A549 (cell line): Measurements from ENCODE around the gene ZMAT3. TPM values are rescaled to one million over a fixed set of nuclear protein-coding genes. Genes with fewer than 3 reads are reported as not detected.
A peak's percentile ranks its signal among the peaks of the same experiment; 100 is the strongest.

Experiments used
- ATAC-seq, 2 experiments: fragments of 200-7000 bp in 1 of 2; fragments of >200 bp in 1 of 2; cut with Nextera tagmentation in 1 of 2; cut with Tn5 transposase in 1 of 2; 3 replicates each; pipeline versions ENCODE4 v1.8.0 to v1.9.1; 2018 to 2020; ENCODE audit warnings: mild to moderate bottlenecking in 1 of 2, moderate library complexity in 1 of 2
- CTCF ChIA-PET: fragments of 300-600 bp; sonication (Branson Sonifier 250); formaldehyde crosslinking; extraction: SDS; loops from one replicate; lab custom pipeline; 2021; ENCODE audit warnings: antibody characterized with exemption, inconsistent platforms; lab: Yijun Ruan, JAX
- POLR2A ChIA-PET: fragments of 350-600 bp; formaldehyde crosslinking; extraction: SDS; loops from one replicate; lab custom pipeline; 2021; ENCODE audit warnings: antibody characterized with exemption, inconsistent platforms; lab: Yijun Ruan, JAX
- DNase-seq, 2 experiments: peaks; one replicate each; pipeline versions ENCODE4 v3.0.0 to v3.0.0-alpha.2; 2011 to 2016; ENCODE audit warnings: low read depth in 1 of 2, low spot score in 1 of 2
- FAIRE-seq: peaks from 2 replicates; lab custom pipeline; 2011; peaks lifted over from hg19 to GRCh38; lab: Jason Lieb, UNC
- H3K27ac ChIP-seq, 2 experiments: fragments of >200 bp; sonication (Bioruptor Twin); formaldehyde crosslinking; 3 replicates each; pipeline ENCODE4 v1.5.1; 2016 to 2017
- H3K4me1 ChIP-seq: fragments of >200 bp; sonication (Bioruptor Twin); formaldehyde crosslinking; 3 replicates; pipeline ENCODE4 v1.6.1; 2016
- H3K4me2 ChIP-seq: fragments of >200 bp; sonication (Bioruptor Twin); formaldehyde crosslinking; 3 replicates; pipeline ENCODE4 v1.6.1; 2016
- H3K4me3 ChIP-seq: fragments of >200 bp; sonication (Bioruptor Twin); formaldehyde crosslinking; 3 replicates; pipeline ENCODE4 v1.5.1; 2016
- H3K9me3 ChIP-seq: fragments of >200 bp; sonication (Bioruptor Twin); formaldehyde crosslinking; 3 replicates; pipeline ENCODE4 v1.6.1; 2016
- CBX2 ChIP-seq: fragments of 200-600 bp; sonication (generic); IDR thresholded peaks from 2 replicates; pipeline ENCODE4 v1.6.1; 2016; ENCODE audit warnings: low read depth, mild to moderate bottlenecking, borderline replicate concordance
- CHD2 ChIP-seq: fragments of 150-350 bp; IDR thresholded peaks from 2 replicates; pipeline ENCODE4 v1.6.1; 2014; ENCODE audit warnings: low read length; ENCODE audit not compliant: partially characterized antibody
- CHD4 ChIP-seq: fragments of 200-600 bp; sonication (generic); IDR thresholded peaks from 2 replicates; pipeline ENCODE4 v1.6.1; 2016; ENCODE audit warnings: antibody characterized with exemption, mild to moderate bottlenecking, borderline replicate concordance
- E2F6 ChIP-seq: IDR thresholded peaks from 2 replicates; pipeline ENCODE4 v1.6.1; 2012; ENCODE audit warnings: low read depth, borderline replicate concordance
- ELK1 ChIP-seq: fragments of 150-350 bp; IDR thresholded peaks from 2 replicates; pipeline ENCODE4 v1.6.1; 2014; ENCODE audit warnings: low read depth, mild to moderate bottlenecking, low read length
- EP300 ChIP-seq, 2 experiments: fragments of >200 bp; sonication (Bioruptor Twin); formaldehyde crosslinking; IDR thresholded peaks; 2 replicates in 1 of 2; 3 replicates in 1 of 2; pipeline ENCODE4 v1.6.1; 2016 to 2017
- ESRRA ChIP-seq: fragments of 150-350 bp; IDR thresholded peaks from 2 replicates; pipeline ENCODE4 v1.6.1; 2014; ENCODE audit warnings: mild to moderate bottlenecking, low read length, borderline replicate concordance
- FOXS1 ChIP-seq: fragments of 250-450 bp; sonication (Bioruptor Pico); IDR thresholded peaks from 2 replicates; pipeline ENCODE4 v1.5.0; 2020; ENCODE audit warnings: mild to moderate bottlenecking, moderate library complexity
- GATA3 ChIP-seq: IDR thresholded peaks from 2 replicates; pipeline ENCODE4 v1.6.1; 2012; ENCODE audit warnings: borderline replicate concordance
- HDAC2 ChIP-seq: fragments of 200-600 bp; sonication (generic); IDR thresholded peaks from 2 replicates; pipeline ENCODE4 v1.6.1; 2016
- HEYL ChIP-seq: fragments of 250-450 bp; sonication (Bioruptor Pico); IDR thresholded peaks from 2 replicates; pipeline ENCODE4 v1.8.0; 2021; ENCODE audit warnings: mild to moderate bottlenecking, moderate library complexity
- HMGXB4 ChIP-seq: fragments of 250-450 bp; sonication (Bioruptor Pico); IDR thresholded peaks from 2 replicates; pipeline ENCODE4 v1.5.0; 2021; ENCODE audit warnings: mild to moderate bottlenecking, moderate library complexity, borderline replicate concordance
- HOXA7 ChIP-seq: fragments of 250-450 bp; sonication (Bioruptor Pico); IDR thresholded peaks from 2 replicates; pipeline ENCODE4 v1.5.0; 2020; ENCODE audit warnings: mild to moderate bottlenecking, moderate library complexity
- HOXB13 ChIP-seq: fragments of 250-450 bp; sonication (Bioruptor Pico); IDR thresholded peaks from 2 replicates; pipeline ENCODE4 v1.5.0; 2020; ENCODE audit warnings: low read depth, mild to moderate bottlenecking, moderate library complexity
- HOXB5 ChIP-seq: fragments of 250-450 bp; sonication (Bioruptor Pico); IDR thresholded peaks from 2 replicates; pipeline ENCODE4 v1.5.0; 2020; ENCODE audit warnings: mild to moderate bottlenecking, moderate library complexity
- JUN ChIP-seq, 2 experiments: fragments of >200 bp; sonication (Bioruptor Twin); formaldehyde crosslinking; IDR thresholded peaks; 2 replicates in 1 of 2; 3 replicates in 1 of 2; pipeline ENCODE4 v1.6.1; 2016 to 2017
- JUNB ChIP-seq: fragments of >200 bp; sonication (Bioruptor Twin); formaldehyde crosslinking; IDR thresholded peaks from 2 replicates; pipeline ENCODE4 v1.6.1; 2016
- KDM5A ChIP-seq: fragments of 200-600 bp; sonication (generic); IDR thresholded peaks from 2 replicates; pipeline ENCODE4 v1.6.1; 2016; ENCODE audit warnings: antibody characterized with exemption, mild to moderate bottlenecking
- MAX ChIP-seq: IDR thresholded peaks from 2 replicates; pipeline ENCODE4 v1.6.1; 2012
- MAZ ChIP-seq: fragments of 150-350 bp; IDR thresholded peaks from 2 replicates; pipeline ENCODE4 v1.6.1; 2014; ENCODE audit warnings: antibody characterized with exemption, low read depth, low read length, borderline replicate concordance
- NPAS2 ChIP-seq: fragments of 250-450 bp; sonication (Bioruptor Pico); IDR thresholded peaks from 2 replicates; pipeline ENCODE4 v1.8.0; 2022; ENCODE audit warnings: mild to moderate bottlenecking, moderate library complexity, borderline replicate concordance
- NR3C1 ChIP-seq: fragments of >200 bp; sonication (Bioruptor Twin); formaldehyde crosslinking; IDR thresholded peaks from 3 replicates; pipeline ENCODE4 v1.6.1; 2017
- PBX3 ChIP-seq: IDR thresholded peaks from 2 replicates; pipeline ENCODE4 v1.6.1; 2012
- POLR2A ChIP-seq: IDR thresholded peaks from 2 replicates; pipeline ENCODE4 v1.6.1; 2012; ENCODE audit warnings: mild to moderate bottlenecking, low read length
- POLR2AphosphoS2 ChIP-seq: conservative IDR thresholded peaks from 2 replicates; pipeline ENCODE4 v1.6.1; 2012; ENCODE audit warnings: low read length, improper control_type of control experiment, inconsistent platforms
- RARB ChIP-seq: fragments of 250-450 bp; sonication (Bioruptor Pico); IDR thresholded peaks from 2 replicates; pipeline ENCODE4 v1.8.0; 2021; ENCODE audit warnings: mild to moderate bottlenecking, moderate library complexity
- RCOR1 ChIP-seq: fragments of 150-350 bp; IDR thresholded peaks from 2 replicates; pipeline ENCODE4 v1.6.1; 2014; ENCODE audit warnings: antibody characterized with exemption, low read length, low read depth
- SMC3 ChIP-seq: fragments of >200 bp; sonication (Bioruptor Twin); formaldehyde crosslinking; IDR thresholded peaks from 3 replicates; pipeline ENCODE4 v1.6.1; 2018; ENCODE audit warnings: inconsistent platforms
- SREBF2 ChIP-seq: fragments of 450-650 bp; IDR thresholded peaks from 2 replicates; pipeline ENCODE4 v1.6.1; 2014; ENCODE audit warnings: mild to moderate bottlenecking, moderate library complexity
- TP53 ChIP-seq: fragments of 250-450 bp; sonication (Bioruptor Pico); IDR thresholded peaks from 2 replicates; pipeline ENCODE4 v1.5.0; 2021; ENCODE audit warnings: mild to moderate bottlenecking, moderate library complexity
- USF2 ChIP-seq: fragments of 450-650 bp; IDR thresholded peaks from 2 replicates; pipeline ENCODE4 v1.6.1; 2014; ENCODE audit warnings: antibody characterized with exemption
- WGBS: methylation state at CpG from one replicate; pipeline ENCODE4 v1.1.6; 2017; ENCODE audit errors: missing lambda C conversion rate; 5-methylcytosine and 5-hydroxymethylcytosine counted together
- polyA plus RNA-seq, 4 experiments: library from polyadenylated mRNA; depleted of rRNA in 3 of 4; stranded (reverse); fragments of >200 nt; fragmentation: RNase III in 1 of 4; extraction: RNeasy Plus Mini Kit Qiagen cat#74134 plus additional on column Dnase treatment in 1 of 4; gene quantifications; 2 replicates in 3 of 4; 3 replicates in 1 of 4; pipeline ENCODE4 v1.2.3, GENCODE V29; 2011 to 2017

ZMAT3 gene
- polyA plus RNA-seq, 2 of the 4 experiments (the other 2 are of a cell fraction) = 5.7 to 12.2 TPM

- Histone ChIP-seq H3K4me3 (no peak overlapping the region), H3K27ac (no peak overlapping the region), H3K9me3 (no peaks in the 10 kb centered on the region)
- CTCF ChIA-PET = no interaction called here
- no peak for DNase-seq
- TF ChIP-seq ESRRA (no peak), MAZ (no peak), HOXA7 (CRISPR knock-in tag) (no peak), NR3C1 (no peak), HOXB13 (CRISPR knock-in tag) (no peak), CHD4 (no peak), HDAC2 (no peak), SMC3 (no peak), FOXS1 (CRISPR knock-in tag) (no peak), EP300 (IDR thresholded peaks at IDR 0.05) (no peak), TP53 (CRISPR knock-in tag) (no peak), POLR2AphosphoS2 (no peak), HOXB5 (no peak), HEYL (no peak), PBX3 (no peak), SREBF2 (no peak)
- TF ChIP-seq, all 56 proteins: peak for 0
- Histone ChIP-seq H3K4me2 (no peak overlapping the region), H3K4me1 (no peaks in the 10 kb centered on the region)
- ATAC-seq (no peak), FAIRE-seq (no peak)
- POLR2A ChIA-PET = no interaction called here
Measured at GRCh38 chr3:179091113-179091512, 19.5 kb upstream of the ZMAT3 start.

GRCh38 chr3:179088306-179088705 is 16.7 kb upstream of the ZMAT3 start:
- peak; percentile 7 to 35 for DNase-seq
- ChIA-PET CTCF (interaction anchor here (1.2 kb wide), 1 partner anchor 10 kb away, joined by 3 read pairs; no protein-coding TSS in a partner anchor), POLR2A (no interaction called here)
- no peak for FAIRE-seq
- Histone ChIP-seq H3K9me3 (no peaks in the 10 kb centered on the region), H3K27ac (no peak overlapping the region), H3K4me3 (no peak overlapping the region), H3K4me1 (no peaks in the 10 kb centered on the region), H3K4me2 (no peak overlapping the region)
- TF ChIP-seq POLR2A (no peak), HDAC2 (no peak), MAX (no peak), USF2 (no peak), PBX3 (no peak), E2F6 (no peak), RCOR1 (no peak), CHD4 (no peak), JUN (IDR thresholded peaks at IDR 0.05) (no peak), ELK1 (no peak), KDM5A (no peak), CBX2 (no peak), GATA3 (no peak), HOXB13 (CRISPR knock-in tag) (no peak), RARB (CRISPR knock-in tag) (no peak), JUNB (no peak), CHD2 (no peak), TP53 (CRISPR knock-in tag) (no peak), HMGXB4 (no peak), NPAS2 (CRISPR knock-in tag) (no peak)
- WGBS = 13% methylated on average over 2 of the region's 2 CpGs
- ATAC-seq = 0 out of 6 replicates have a peak, but pooled peaks of 1 of the 2 experiments have one; percentile 37
